Natural killer cell (primary cell): ENCODE results near the gene FDPS. TPM values are rescaled to one million over a fixed set of nuclear protein-coding genes. Genes with fewer than 3 reads are reported as not detected.

Experiments
- ATAC-seq, 3 donors: fragments of 150-1000 bp in 2 of 3; fragments of 200-7000 bp in 1 of 3; cut with Tn5 transposase; 1 replicate in 1 of 3; 2 replicates in 2 of 3; pipeline ENCODE4 v1.10.0; 2021; ENCODE audit warnings: mild to moderate bottlenecking in 2 of 3, moderate library complexity in 2 of 3
- DNase-seq, 2 donors: peaks; one replicate each; pipeline versions ENCODE4 v3.0.0 to v3.0.0-alpha.2; 2013 to 2021; ENCODE audit warnings: mixed read lengths in 1 of 2
- H3K27ac ChIP-seq: one replicate; pipeline ENCODE4 v1.5.1; 2013; ENCODE audit warnings: mild to moderate bottlenecking, low read length
- H3K27me3 ChIP-seq: one replicate; pipeline ENCODE4 v1.6.1; 2013; ENCODE audit warnings: low read length; ENCODE audit not compliant: control insufficient read depth, insufficient read depth
- H3K36me3 ChIP-seq: one replicate; pipeline ENCODE4 v1.6.1; 2013; ENCODE audit warnings: low read length; ENCODE audit not compliant: control insufficient read depth, insufficient read depth
- H3K4me1 ChIP-seq: one replicate; pipeline ENCODE4 v1.6.1; 2013; ENCODE audit warnings: low read length; ENCODE audit not compliant: control insufficient read depth, insufficient read depth
- H3K4me3 ChIP-seq: one replicate; pipeline ENCODE4 v1.5.1; 2013; ENCODE audit warnings: low read length
- H3K9me3 ChIP-seq: one replicate; pipeline ENCODE4 v1.6.1; 2013; ENCODE audit warnings: low read length; ENCODE audit not compliant: control insufficient read depth, insufficient read depth
- H3K27ac Mint-ChIP-seq, 2 donors: one replicate each; pipeline ENCODE4 v1.8.0; 2022; ENCODE audit warnings: mild to moderate bottlenecking in 2 of 2, mixed read lengths in 2 of 2, moderate library complexity in 1 of 2
- H3K27me3 Mint-ChIP-seq, 2 donors: one replicate each; pipeline ENCODE4 v1.8.0; 2022; ENCODE audit warnings: low read depth in 2 of 2, mixed read lengths in 2 of 2
- H3K36me3 Mint-ChIP-seq: one replicate; pipeline ENCODE4 v1.8.0; 2022; ENCODE audit warnings: mixed read lengths
- H3K4me1 Mint-ChIP-seq, 2 donors: one replicate each; pipeline ENCODE4 v1.8.0; 2022; ENCODE audit warnings: mixed read lengths in 2 of 2
- H3K4me3 Mint-ChIP-seq: one replicate; pipeline ENCODE4 v1.8.0; 2022; ENCODE audit warnings: mild to moderate bottlenecking, moderate library complexity, mixed read lengths
- H3K9me3 Mint-ChIP-seq, 2 donors: one replicate each; pipeline ENCODE4 v1.8.0; 2022; ENCODE audit warnings: mixed read lengths in 2 of 2
- WGBS: methylation state at CpG from one replicate; pipeline ENCODE4 v1.1.7; 2013; ENCODE audit warnings: missing lambda C conversion rate; ENCODE audit not compliant: insufficient coverage; 5-methylcytosine and 5-hydroxymethylcytosine counted together
- intact Hi-C: fragments of 100-400 bp; cut with micrococcal nuclease; formaldehyde crosslinking; loops from one replicate; pipeline ENCODE4 v1.14.2; 2022
- total RNA-seq, 4 donors: library from RNA; stranded (reverse); fragments of 120-200 nt in 1 of 4; gene quantifications; one replicate each; pipeline versions ENCODE4 v1.2.3 to v1.2.4, GENCODE V29; 2013 to 2022
- TF ChIP-seq, protein P1 (sequence below): fragments of 200-600 bp; IDR thresholded peaks from one replicate; pipeline ENCODE4 v1.8.0; 2022; ENCODE audit warnings: antibody characterized with exemption

Gene FDPS
- total RNA-seq, 3 donors from 2014 or later (not counting 1 experiment from before 2014, with no cell fraction given) = 105 to 110 (median 105) TPM

DNA sequence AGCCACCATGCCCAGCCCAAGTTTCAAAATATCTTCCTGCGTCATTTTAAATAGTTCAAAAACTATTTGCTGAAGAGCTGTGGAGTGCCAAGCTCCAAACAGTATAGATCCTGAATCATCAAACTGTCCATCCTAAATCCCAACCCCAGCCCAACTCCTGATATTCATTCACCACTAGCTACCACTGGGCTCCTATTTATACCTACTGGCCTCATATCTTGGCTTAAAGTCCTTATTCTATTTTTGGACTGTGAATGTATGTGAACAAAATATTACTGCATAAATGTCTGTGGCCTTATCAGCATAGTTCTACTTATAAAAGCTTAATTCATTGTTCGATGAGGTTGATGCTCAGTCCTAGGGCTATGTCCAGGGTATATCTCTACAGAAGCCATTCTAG, 41.3 kb upstream of the FDPS start:
- no peak for ATAC-seq

DNA sequence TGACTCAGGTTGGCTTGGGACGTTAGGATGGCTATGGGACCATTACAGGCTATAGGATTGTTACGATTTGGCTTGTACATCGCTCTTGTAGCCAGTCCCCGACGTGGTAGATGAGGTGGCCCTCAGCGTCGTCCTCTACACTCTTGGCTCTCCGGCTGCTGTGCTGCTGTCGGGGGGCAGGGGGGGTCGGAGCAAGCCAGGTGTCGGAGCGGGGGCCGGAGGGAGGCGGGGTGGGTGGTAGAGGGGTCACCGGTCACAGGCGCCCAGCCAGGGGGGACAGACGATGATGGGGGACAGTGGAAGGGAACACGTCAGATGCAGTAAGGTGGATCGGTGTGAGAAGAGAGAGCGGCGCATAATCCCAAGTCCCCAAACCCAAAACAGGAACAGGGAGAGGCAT, 40.0 kb upstream of the FDPS start:
- Mint-ChIP-seq H3K9me3 (no peaks in the 10 kb centered on the region), H3K4me3 (no peak overlapping the region), H3K36me3 (peaks cover 22% of the 10 kb centered on the region), H3K4me1 (peaks cover 25 to 28% of the 10 kb centered on the region in 2 donors), H3K27me3 (no peaks in the 10 kb centered on the region), H3K27ac (no peak overlapping the region)
- Histone ChIP-seq H3K36me3 (peaks cover 63% of the 10 kb centered on the region), H3K9me3 (no peaks in the 10 kb centered on the region), H3K27me3 (no peaks in the 10 kb centered on the region), H3K4me1 (peaks cover 11% of the 10 kb centered on the region), H3K4me3 (no peak overlapping the region), H3K27ac (no peak overlapping the region)
- DNase-seq (no peak), ATAC-seq (no peak)
- TF ChIP-seq, protein P1, sequence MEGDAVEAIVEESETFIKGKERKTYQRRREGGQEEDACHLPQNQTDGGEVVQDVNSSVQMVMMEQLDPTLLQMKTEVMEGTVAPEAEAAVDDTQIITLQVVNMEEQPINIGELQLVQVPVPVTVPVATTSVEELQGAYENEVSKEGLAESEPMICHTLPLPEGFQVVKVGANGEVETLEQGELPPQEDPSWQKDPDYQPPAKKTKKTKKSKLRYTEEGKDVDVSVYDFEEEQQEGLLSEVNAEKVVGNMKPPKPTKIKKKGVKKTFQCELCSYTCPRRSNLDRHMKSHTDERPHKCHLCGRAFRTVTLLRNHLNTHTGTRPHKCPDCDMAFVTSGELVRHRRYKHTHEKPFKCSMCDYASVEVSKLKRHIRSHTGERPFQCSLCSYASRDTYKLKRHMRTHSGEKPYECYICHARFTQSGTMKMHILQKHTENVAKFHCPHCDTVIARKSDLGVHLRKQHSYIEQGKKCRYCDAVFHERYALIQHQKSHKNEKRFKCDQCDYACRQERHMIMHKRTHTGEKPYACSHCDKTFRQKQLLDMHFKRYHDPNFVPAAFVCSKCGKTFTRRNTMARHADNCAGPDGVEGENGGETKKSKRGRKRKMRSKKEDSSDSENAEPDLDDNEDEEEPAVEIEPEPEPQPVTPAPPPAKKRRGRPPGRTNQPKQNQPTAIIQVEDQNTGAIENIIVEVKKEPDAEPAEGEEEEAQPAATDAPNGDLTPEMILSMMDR = no peak
- intact Hi-C loops = no loop called here
- WGBS = 97% methylated on average over 18 of the region's 21 CpGs

More for the DNA sequence above, 41.3 kb upstream of the FDPS start:
- intact Hi-C loops = no loop called here
- Mint-ChIP-seq H3K4me1 (peaks cover 19 to 22% of the 10 kb centered on the region in 2 donors), H3K9me3 (no peaks in the 10 kb centered on the region), H3K36me3 (peaks cover 22% of the 10 kb centered on the region), H3K27ac (no peak overlapping the region), H3K4me3 (no peak overlapping the region), H3K27me3 (no peaks in the 10 kb centered on the region)
- H3K27ac ChIP-seq = no peak overlapping the region
- no peaks in the 10 kb centered on the region for H3K27me3 ChIP-seq
- H3K36me3 ChIP-seq = peaks cover 68% of the 10 kb centered on the region
- no peaks in the 10 kb centered on the region for H3K9me3 ChIP-seq
- TF ChIP-seq, protein P1 = no peak
- WGBS = 96% methylated on average over 2 of the region's 2 CpGs
- H3K4me3 ChIP-seq = no peak overlapping the region
- peaks cover 9% of the 10 kb centered on the region for H3K4me1 ChIP-seq
- no peak for DNase-seq

DNA sequence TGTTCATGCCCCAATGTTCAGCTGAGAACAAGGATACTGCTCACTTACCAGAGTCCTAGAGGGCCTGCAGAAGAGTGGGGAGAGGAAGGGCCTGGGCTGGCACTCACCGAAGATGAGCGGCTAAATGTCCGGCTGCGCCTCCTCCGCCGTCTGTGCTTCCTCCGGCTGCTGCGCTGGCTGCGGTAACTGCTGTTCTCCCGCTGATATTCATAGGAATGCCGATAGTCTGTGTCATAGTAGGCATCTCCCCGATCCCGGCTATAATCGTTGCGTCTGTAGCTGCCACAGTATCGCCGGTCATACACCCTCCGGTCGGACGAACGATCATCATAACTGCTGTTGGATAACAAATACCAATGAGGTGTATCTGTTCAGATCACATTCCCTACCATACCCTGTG, 39.3 kb upstream of the FDPS start:
- H3K4me1 Mint-ChIP-seq = peaks cover 24 to 31% of the 10 kb centered on the region in 2 donors
- no peak overlapping the region for H3K27ac ChIP-seq
- peaks cover 57% of the 10 kb centered on the region for H3K36me3 ChIP-seq
- DNase-seq (no peak), ATAC-seq (no peak)
- H3K4me3 ChIP-seq = no peak overlapping the region
- H3K27ac Mint-ChIP-seq = no peak overlapping the region
- H3K27me3 Mint-ChIP-seq = no peaks in the 10 kb centered on the region
- intact Hi-C loops = no loop called here
- peaks cover 22% of the 10 kb centered on the region for H3K36me3 Mint-ChIP-seq
- 98% methylated on average over 21 of the region's 21 CpGs for WGBS
- H3K4me3 Mint-ChIP-seq = no peak overlapping the region
- H3K9me3 ChIP-seq = no peaks in the 10 kb centered on the region
- TF ChIP-seq, protein P1 = no peak
- H3K4me1 ChIP-seq = peaks cover 17% of the 10 kb centered on the region
- H3K27me3 ChIP-seq = no peaks in the 10 kb centered on the region
- H3K9me3 Mint-ChIP-seq = no peaks in the 10 kb centered on the region
